Keratinocyte (primary cell): ENCODE measurements around the gene TPRN. TPM values are rescaled to one million over a fixed set of nuclear protein-coding genes. Genes with fewer than 3 reads are reported as not detected.

Experiments used
- DNase-seq: peaks from one replicate; pipeline ENCODE4 v3.0.0-alpha.2; 2011; ENCODE audit warnings: low read depth, missing footprints, low spot score
- FAIRE-seq: peaks from 2 replicates; lab custom pipeline; 2011; peaks lifted over from hg19 to GRCh38; lab: Jason Lieb, UNC
- H2AFZ ChIP-seq: 2 replicates; pipeline ENCODE4 v1.6.0; 2012; ENCODE audit warnings: low read length, control low read depth, inconsistent platforms; ENCODE audit not compliant: control insufficient read depth
- H3K27ac ChIP-seq: 2 replicates; pipeline ENCODE4 v1.5.1; 2011; ENCODE audit warnings: low read length; ENCODE audit not compliant: control insufficient read depth, insufficient read depth
- H3K27me3 ChIP-seq: 3 replicates; pipeline ENCODE4 v1.6.0; 2011; ENCODE audit warnings: low read length; ENCODE audit not compliant: control insufficient read depth, insufficient read depth; ENCODE audit errors: extremely low read depth
- H3K36me3 ChIP-seq, 2 experiments: 2 replicates in 1 of 2; 3 replicates in 1 of 2; pipeline ENCODE4 v1.5.1; 2011; ENCODE audit warnings: low read length in 2 of 2, mild to moderate bottlenecking in 1 of 2; ENCODE audit not compliant: control insufficient read depth in 2 of 2, insufficient read depth in 2 of 2; ENCODE audit errors: extremely low read depth in 1 of 2
- H3K4me1 ChIP-seq: 3 replicates; pipeline ENCODE4 v1.5.1; 2011; ENCODE audit warnings: low read length; ENCODE audit not compliant: control insufficient read depth, insufficient read depth; ENCODE audit errors: extremely low read depth
- H3K4me2 ChIP-seq: 3 replicates; pipeline ENCODE4 v1.6.0; 2011; ENCODE audit warnings: low read depth, low read length; ENCODE audit not compliant: control insufficient read depth, insufficient read depth; ENCODE audit errors: extremely low read depth
- H3K4me3 ChIP-seq, 3 experiments: fragments of 200-600 bp in 1 of 3; sonication (generic) in 1 of 3; 2 replicates in 2 of 3; 3 replicates in 1 of 3; pipeline ENCODE4 v1.5.1; 2011 to 2016; ENCODE audit warnings: low read length in 3 of 3, mild to moderate bottlenecking in 3 of 3, control low read depth in 2 of 3, inconsistent platforms in 1 of 3, low read depth in 1 of 3, mixed read lengths in 1 of 3, mixed run types in 1 of 3, moderate library complexity in 1 of 3; ENCODE audit not compliant: control insufficient read depth in 2 of 3, insufficient read depth in 2 of 3; ENCODE audit errors: extremely low read depth in 1 of 3
- H3K79me2 ChIP-seq: 2 replicates; pipeline ENCODE4 v1.6.0; 2012; ENCODE audit warnings: low read length; ENCODE audit not compliant: control insufficient read depth, insufficient read depth
- H3K9ac ChIP-seq: 3 replicates; pipeline ENCODE4 v1.6.0; 2011; ENCODE audit warnings: low read length; ENCODE audit not compliant: control insufficient read depth, insufficient read depth; ENCODE audit errors: extremely low read depth
- H3K9me1 ChIP-seq: 3 replicates; pipeline ENCODE4 v1.6.0; 2011; ENCODE audit warnings: low read length; ENCODE audit not compliant: control insufficient read depth, insufficient read depth; ENCODE audit errors: extremely low read depth
- H3K9me3 ChIP-seq: 2 replicates; pipeline ENCODE4 v1.5.1; 2012; ENCODE audit warnings: low read depth, low read length; ENCODE audit not compliant: control insufficient read depth
- H4K20me1 ChIP-seq: 3 replicates; pipeline ENCODE4 v1.6.0; 2011; ENCODE audit warnings: low read length; ENCODE audit not compliant: control insufficient read depth, insufficient read depth; ENCODE audit errors: extremely low read depth
- CTCF ChIP-seq, 3 experiments: IDR thresholded peaks in 1 of 3; conservative IDR thresholded peaks in 1 of 3; optimal IDR thresholded peaks in 1 of 3; 2 replicates in 2 of 3; 3 replicates in 1 of 3; pipeline versions ENCODE3 to v1.5.1; 2011; ENCODE audit warnings: low read length in 3 of 3, mild to moderate bottlenecking in 3 of 3, moderate library complexity in 2 of 3, control low read depth in 1 of 3, inconsistent platforms in 1 of 3; ENCODE audit not compliant: insufficient read depth in 2 of 3; ENCODE audit errors: extremely low read depth in 1 of 3
- EZH2 ChIP-seq: IDR thresholded peaks from one replicate; pipeline ENCODE4 v1.6.1; 2012; ENCODE audit warnings: inconsistent platforms, mild to moderate bottlenecking, low read length, moderate library complexity
- dilution Hi-C: fragments of 300-500 bp; cut with MboI; formaldehyde crosslinking; loops from one replicate; pipeline ENCODE4 v1.7.0; 2020; ENCODE audit warnings: low sequenced_read_pairs; ENCODE audit not compliant: extremely low pct_ligation_motif_present
- polyA plus RNA-seq, 5 experiments: library from polyadenylated mRNA; depleted of rRNA in 3 of 5; stranded (reverse) in 3 of 5; stranded (forward) in 1 of 5; unstranded in 1 of 5; fragments of >200 nt; gene quantifications; 1 replicate in 1 of 5; 2 replicates in 3 of 5; 3 replicates in 1 of 5; pipeline versions ENCODE4 v1.2.1 to v1.2.3, GENCODE V29; 2011 to 2012; ENCODE audit warnings: missing spikeins in 2 of 5, low read depth in 1 of 5, low replicate concordance in 1 of 5

TPRN gene
- polyA plus RNA-seq, 1 donor (not counting 4 experiments of a cell fraction or from before 2014, with no cell fraction given) = 1.1 TPM

GRCh38 chr9:137157618-137158415 lies 42.7 kb downstream of the TPRN start:
- no peak for TF ChIP-seq EZH2
- TF ChIP-seq CTCF (optimal IDR thresholded peaks at IDR 0.05 in 1 of 3, IDR thresholded peaks at IDR 0.05 in 1 of 3, conservative IDR thresholded peaks at IDR 0.05 in 1 of 3; ENCODE audit: extremely low read depth in 1 of 3, insufficient read depth in 2 of 3, low read length in 3 of 3) = no peak
- Histone ChIP-seq H2AFZ (no peak overlapping the region), H3K4me1 (peaks cover 4% of the 10 kb centered on the region), H3K27ac (no peak overlapping the region), H3K9ac (no peak overlapping the region), H3K79me2 (no peaks in the 10 kb centered on the region), H3K27me3 (peaks cover 61% of the 10 kb centered on the region), H3K9me3 (no peaks in the 10 kb centered on the region), H3K36me3 (no peaks in the 10 kb centered on the region), H3K4me2 (no peak overlapping the region), H3K4me3 (no peak overlapping the region), H4K20me1 (no peaks in the 10 kb centered on the region), H3K9me1 (no peaks in the 10 kb centered on the region)
- DNase-seq (no peak), FAIRE-seq (no peak)
- dilution Hi-C loops = no loop called here

GRCh38 chr9:137156567-137157375 lies 43.8 kb downstream of the TPRN start:
- DNase-seq (peak; percentile 33), FAIRE-seq (no peak)
- Histone ChIP-seq H3K9me1 (no peaks in the 10 kb centered on the region), H3K27ac (no peak overlapping the region), H4K20me1 (no peaks in the 10 kb centered on the region), H3K79me2 (no peaks in the 10 kb centered on the region), H3K4me2 (peak overlapping the region; percentile 76), H3K4me3 (peak overlapping the region in 1 of 3 experiments; percentile 40), H3K4me1 (peaks cover 4% of the 10 kb centered on the region), H3K9ac (peak overlapping the region; percentile 15), H2AFZ (peak overlapping the region; percentile 80), H3K36me3 (no peaks in the 10 kb centered on the region), H3K9me3 (no peaks in the 10 kb centered on the region), H3K27me3 (peaks cover 52% of the 10 kb centered on the region)
- dilution Hi-C loops = no loop called here
- no peak for TF ChIP-seq EZH2
- TF ChIP-seq CTCF (optimal IDR thresholded peaks at IDR 0.05 in 1 of 3, IDR thresholded peaks at IDR 0.05 in 1 of 3, conservative IDR thresholded peaks at IDR 0.05 in 1 of 3; ENCODE audit: extremely low read depth in 1 of 3, insufficient read depth in 2 of 3, low read length in 3 of 3) = no peak
